HG03575 (cell line): ENCODE measurements around the gene TAF10.

ENCODE experiments used
- ATAC-seq: cut with Tn5 transposase; IDR thresholded peaks from one replicate; pipeline ENCODE4 v1.9.1; 2021; ENCODE audit not compliant: unreplicated experiment, insufficient number of reproducible peaks, low FRiP score; ENCODE audit errors: extremely low read depth

Gene TAF10

GRCh38 chr11:6596239-6596877, 15.7 kb downstream of the TAF10 start:
- ATAC-seq = no peak

GRCh38 chr11:6594142-6594768, 17.8 kb downstream of the TAF10 start:
- no peak for ATAC-seq

DNA sequence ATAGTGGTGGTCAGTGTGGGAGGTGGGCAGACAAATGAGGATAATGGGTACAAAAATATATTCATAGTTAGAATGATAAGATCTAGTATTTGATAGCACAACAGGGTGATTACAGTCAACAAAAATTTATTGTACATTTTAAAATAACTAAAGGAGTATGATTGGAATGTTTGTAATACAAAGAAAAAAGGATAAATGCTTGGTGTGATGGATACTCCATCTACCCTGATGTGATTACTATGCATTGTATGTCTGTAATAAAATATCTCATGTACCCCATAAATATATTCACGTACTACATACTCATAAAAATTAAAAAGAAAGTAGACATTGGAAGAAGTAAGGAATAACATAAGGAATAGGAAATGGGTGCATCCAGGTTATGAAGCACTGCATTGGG, 24.0 kb downstream of the TAF10 start:
- no peak for ATAC-seq

GRCh38 chr11:6587360-6587953, 24.6 kb downstream of the TAF10 start:
- ATAC-seq = no peak

GRCh38 chr11:6586434-6587359, 25.3 kb downstream of the TAF10 start:
- ATAC-seq = no peak

GRCh38 chr11:6584528-6584927, 27.5 kb downstream of the TAF10 start:
- no peak for ATAC-seq

GRCh38 chr11:6583584-6583983, 28.4 kb downstream of the TAF10 start:
- no peak for ATAC-seq

- no peak for ATAC-seq
These were observed 32.3 kb downstream of the TAF10 start for GRCh38 chr11:6579681-6580080.

DNA sequence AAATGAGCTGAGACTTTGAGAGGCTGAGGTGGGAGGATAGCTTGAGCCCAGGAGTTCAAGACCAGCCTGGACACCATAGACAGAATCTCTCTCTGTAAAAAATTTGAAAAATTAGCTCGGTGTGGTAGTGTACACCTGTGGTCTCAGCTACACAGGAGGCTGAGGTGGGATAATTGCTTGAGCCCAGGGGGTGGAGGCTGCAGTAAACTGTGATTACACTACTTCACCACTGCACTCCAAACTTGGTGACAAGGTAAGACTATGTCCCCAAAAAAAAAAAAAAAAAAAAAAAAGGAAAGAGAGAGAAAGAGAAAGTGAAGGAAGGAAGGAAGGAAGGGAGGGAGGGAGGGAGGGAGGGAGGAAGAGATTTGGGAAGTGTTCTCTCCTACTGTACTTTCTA, 33.9 kb downstream of the TAF10 start:
- no peak for ATAC-seq

DNA sequence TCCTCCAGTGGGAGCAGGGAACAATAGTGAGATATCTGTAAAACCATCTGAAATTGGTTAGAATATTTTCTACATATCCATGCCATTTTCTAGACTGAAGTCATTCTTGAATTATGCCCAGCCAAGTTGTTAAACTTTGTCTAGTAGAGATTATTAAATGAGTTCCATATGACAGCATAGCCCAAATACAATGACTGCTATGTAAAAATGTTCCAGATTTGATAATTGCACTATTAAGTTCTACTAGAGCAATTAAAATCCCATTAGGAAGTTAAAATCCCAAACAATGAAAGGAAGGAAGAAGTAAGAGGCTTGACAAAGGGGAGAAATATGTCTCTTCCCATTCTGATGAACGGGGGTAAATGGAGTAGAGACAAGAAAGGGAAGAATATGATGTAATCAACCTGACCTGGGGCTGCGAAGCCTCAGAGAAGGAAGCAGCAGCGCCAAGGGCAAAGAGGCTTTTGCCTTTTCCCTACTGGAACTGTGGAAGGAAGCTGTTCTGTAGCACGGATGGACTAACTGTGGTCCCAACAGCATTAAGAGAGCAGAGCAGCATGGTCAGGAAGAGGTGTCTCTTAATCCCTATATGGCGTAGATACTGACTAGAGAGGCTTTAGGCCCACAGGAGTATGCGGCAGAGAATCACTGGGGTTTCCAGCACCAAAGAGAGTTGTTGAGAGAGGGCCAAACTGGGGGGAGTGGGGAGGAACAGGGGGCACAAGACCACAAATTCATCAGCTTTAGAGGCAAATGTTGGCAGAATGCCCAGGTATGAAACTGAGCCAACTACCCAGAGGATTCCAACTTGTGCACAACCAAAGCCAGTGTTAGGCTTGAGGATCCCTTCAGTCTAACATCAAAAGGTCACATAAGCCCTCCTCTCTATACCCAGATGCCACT, 35.3 kb downstream of the TAF10 start:
- ATAC-seq = no peak

GRCh38 chr11:6574816-6575715, 37.0 kb downstream of the TAF10 start:
- no peak for ATAC-seq

GRCh38 chr11:6572215-6572614, 39.8 kb downstream of the TAF10 start:
- no peak for ATAC-seq

DNA sequence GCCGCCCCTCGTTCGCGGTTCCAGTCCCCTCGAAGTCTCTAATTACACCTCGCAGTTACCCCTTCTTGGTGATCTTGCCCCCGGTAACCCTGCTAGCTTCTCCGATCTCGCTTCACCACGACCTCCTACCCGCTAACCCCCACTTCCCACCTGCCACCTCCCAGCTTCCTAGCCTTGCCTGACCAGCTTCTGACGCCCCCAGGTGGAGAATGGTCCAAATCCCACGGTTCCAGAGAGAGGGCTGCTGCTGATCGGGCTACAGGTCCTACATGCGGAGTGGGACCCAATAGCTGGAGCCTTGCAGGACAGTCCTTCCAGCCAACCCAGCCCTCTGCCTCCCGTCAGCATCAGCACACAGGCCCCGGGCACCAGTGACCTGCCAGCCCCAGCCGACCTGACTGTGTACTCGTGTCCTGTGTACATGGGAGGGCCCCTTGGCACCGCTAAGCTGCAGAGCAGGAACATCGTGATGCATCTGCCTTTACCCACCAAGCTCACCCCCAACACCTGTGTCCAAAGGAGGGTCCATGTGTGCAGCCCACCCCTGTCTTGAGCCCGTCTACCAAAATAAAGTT, 40.5 kb downstream of the TAF10 start:
- ATAC-seq = no peak

DNA sequence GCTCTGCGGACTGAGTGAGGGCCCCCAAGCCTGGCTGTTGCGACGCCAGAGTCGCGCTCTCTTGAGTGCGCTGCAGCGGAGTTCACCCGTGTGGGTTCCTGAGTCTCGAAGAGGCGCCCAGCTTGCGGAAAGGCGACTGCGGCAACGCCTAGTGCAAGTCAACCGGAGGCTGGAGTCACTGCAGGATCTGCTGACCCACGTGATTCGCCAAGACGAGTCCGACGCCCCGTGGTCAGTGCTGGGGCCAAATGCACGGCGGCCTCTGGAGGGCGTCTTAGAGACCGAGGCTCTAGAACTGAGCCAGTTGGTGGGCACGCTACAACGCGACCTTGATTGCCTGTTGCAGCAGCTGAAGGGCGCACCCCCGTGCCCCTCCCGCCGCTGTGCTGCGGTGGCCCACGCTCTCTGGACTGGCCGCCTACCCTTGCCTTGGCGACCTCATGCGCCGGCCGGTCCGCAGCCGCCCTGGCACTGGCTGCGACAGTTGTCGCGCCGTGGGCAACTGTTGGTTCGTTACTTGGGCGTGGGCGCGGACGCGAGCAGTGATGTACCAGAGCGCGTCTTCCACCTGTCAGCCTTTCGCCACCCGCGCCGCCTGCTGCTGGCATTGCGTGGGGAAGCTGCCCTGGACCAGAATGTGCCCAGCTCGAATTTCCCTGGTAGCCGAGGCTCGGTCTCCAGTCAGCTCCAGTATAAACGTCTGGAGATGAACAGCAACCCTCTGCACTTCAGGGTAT, 41.2 kb downstream of the TAF10 start:
- ATAC-seq = no peak

GRCh38 chr11:6569706-6570105, 42.3 kb downstream of the TAF10 start:
- no peak for ATAC-seq

GRCh38 chr11:6568191-6568918, 43.7 kb downstream of the TAF10 start:
- no peak for ATAC-seq
